ES-I3 (cell line): ENCODE results near the gene MAP2K5.
"Not testable (repeated sequence)": the region's sequence is repeated elsewhere in the genome, so short reads cannot be mapped to it uniquely, and the experiment has no call there.

Source experiments
- H3K36me3 ChIP-seq: 2 replicates; pipeline ENCODE4 v1.6.1; 2013; ENCODE audit warnings: mild to moderate bottlenecking, low read length, control low read depth, moderate library complexity; ENCODE audit not compliant: insufficient read depth
- H3K4me1 ChIP-seq: 2 replicates; pipeline ENCODE4 v1.6.1; 2013; ENCODE audit warnings: mild to moderate bottlenecking, control low read depth, low read length; ENCODE audit not compliant: insufficient read depth
- H3K9ac ChIP-seq: 2 replicates; pipeline ENCODE4 v1.6.1; 2013; ENCODE audit warnings: low read depth, mild to moderate bottlenecking, low read length, moderate library complexity
- H3K9me3 ChIP-seq: 2 replicates; pipeline ENCODE4 v1.6.1; 2013; ENCODE audit warnings: mild to moderate bottlenecking, low read length, moderate library complexity; ENCODE audit not compliant: control insufficient read depth, insufficient read depth

MAP2K5 gene

GRCh38 chr15:67608638-67608959 lies 66.1 kb downstream of the MAP2K5 start:
- Histone ChIP-seq H3K4me1 (no peaks in the 10 kb centered on the region), H3K36me3 (no peaks in the 10 kb centered on the region), H3K9ac (no peak overlapping the region), H3K9me3 (no peaks in the 10 kb centered on the region)

- H3K36me3 ChIP-seq, result no peaks in the 10 kb centered on the region
- H3K9me3 ChIP-seq, result no peaks in the 10 kb centered on the region
- no peak overlapping the region for H3K9ac ChIP-seq
- H3K4me1 ChIP-seq, result no peaks in the 10 kb centered on the region
Measured at GRCh38 chr15:67611370-67612369, 69.2 kb downstream of the MAP2K5 start.

GRCh38 chr15:67613211-67613610 lies 70.7 kb downstream of the MAP2K5 start:
- Histone ChIP-seq H3K4me1 (no peaks in the 10 kb centered on the region), H3K9me3 (no peaks in the 10 kb centered on the region), H3K36me3 (no peaks in the 10 kb centered on the region), H3K9ac (no peak overlapping the region)

DNA sequence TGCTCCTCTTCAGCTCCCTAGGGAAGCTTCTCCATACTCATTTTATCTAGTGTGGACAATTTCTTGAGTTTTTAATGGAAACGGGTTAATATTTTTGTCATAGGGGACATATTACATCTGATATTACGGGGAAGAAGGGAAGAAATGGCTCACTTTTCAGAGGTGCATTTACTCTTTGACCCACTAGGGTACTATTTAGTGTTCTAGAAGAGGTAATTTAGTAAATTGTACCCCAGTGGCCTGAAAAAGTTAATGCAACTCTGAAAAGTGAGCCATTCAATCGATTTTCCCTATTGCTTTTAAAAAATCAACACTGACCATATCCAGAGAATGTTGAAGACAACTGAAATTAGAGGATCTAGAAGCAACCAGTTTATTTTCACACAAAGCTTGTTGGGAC lies 71.2 kb downstream of the MAP2K5 start:
- H3K36me3 ChIP-seq, result no peaks in the 10 kb centered on the region
- no peaks in the 10 kb centered on the region for H3K4me1 ChIP-seq
- no peak overlapping the region for H3K9ac ChIP-seq
- no peaks in the 10 kb centered on the region for H3K9me3 ChIP-seq

DNA sequence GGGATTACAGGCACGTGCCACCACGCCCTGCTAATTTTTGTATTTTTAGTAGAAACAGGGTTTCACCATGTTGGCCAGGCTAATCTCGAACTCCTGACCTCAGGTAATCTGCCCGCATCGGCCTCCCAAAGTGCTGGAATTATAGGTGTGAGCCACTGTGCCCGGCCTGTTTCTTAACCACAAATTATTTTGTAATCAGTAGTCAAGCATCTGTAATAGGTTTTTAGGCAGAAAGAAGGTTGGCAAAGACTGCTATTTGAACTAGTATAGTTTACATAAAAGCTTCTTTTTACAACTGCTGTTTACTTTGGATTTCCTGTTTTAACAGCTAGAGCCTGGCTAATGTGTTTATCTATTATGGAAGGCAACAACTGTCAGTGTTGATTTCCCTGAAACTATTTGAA lies 72.6 kb downstream of the MAP2K5 start:
- H3K9me3 ChIP-seq, result not testable (repeated sequence)

GRCh38 chr15:67618297-67618696 lies 75.8 kb downstream of the MAP2K5 start:
- Histone ChIP-seq H3K9me3 (no peaks in the 10 kb centered on the region), H3K4me1 (no peaks in the 10 kb centered on the region), H3K9ac (no peak overlapping the region), H3K36me3 (no peaks in the 10 kb centered on the region)

More for the DNA sequence above, 72.6 kb downstream of the MAP2K5 start:
- H3K36me3 ChIP-seq, H3K9ac ChIP-seq, H3K4me1 ChIP-seq: not testable (repeated sequence)

GRCh38 chr15:67622110-67622509 lies 79.6 kb downstream of the MAP2K5 start:
- H3K9me3 ChIP-seq, result no peaks in the 10 kb centered on the region
- H3K4me1 ChIP-seq, result no peaks in the 10 kb centered on the region
- no peak overlapping the region for H3K9ac ChIP-seq
- no peaks in the 10 kb centered on the region for H3K36me3 ChIP-seq

DNA sequence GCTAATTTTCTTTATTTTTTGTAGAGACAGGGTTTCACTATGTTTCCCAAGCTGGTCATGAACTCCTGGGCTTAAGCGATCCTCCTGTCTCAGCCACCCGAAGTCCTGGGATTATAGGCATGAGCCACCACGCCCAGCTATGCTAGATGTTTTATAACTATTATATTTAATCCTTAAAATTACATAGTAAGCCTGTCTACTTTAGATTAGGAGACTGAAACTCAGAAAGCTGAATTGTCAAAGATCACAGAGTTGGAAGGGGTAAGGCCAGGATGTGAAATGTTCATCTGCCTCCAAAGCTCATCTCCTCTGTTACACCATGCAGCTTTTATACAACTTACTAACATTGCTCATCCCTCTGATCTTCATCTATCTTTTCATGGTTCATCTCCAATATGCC lies 89.8 kb downstream of the MAP2K5 start:
- no peaks in the 10 kb centered on the region; the same call in 1 of the 2 replicates for H3K36me3 ChIP-seq
- no peaks in the 10 kb centered on the region; the same call in none of the 2 replicates for H3K9me3 ChIP-seq
- no peak overlapping the region for H3K9ac ChIP-seq
- no peaks in the 10 kb centered on the region; the same call in 1 of the 2 replicates for H3K4me1 ChIP-seq

DNA sequence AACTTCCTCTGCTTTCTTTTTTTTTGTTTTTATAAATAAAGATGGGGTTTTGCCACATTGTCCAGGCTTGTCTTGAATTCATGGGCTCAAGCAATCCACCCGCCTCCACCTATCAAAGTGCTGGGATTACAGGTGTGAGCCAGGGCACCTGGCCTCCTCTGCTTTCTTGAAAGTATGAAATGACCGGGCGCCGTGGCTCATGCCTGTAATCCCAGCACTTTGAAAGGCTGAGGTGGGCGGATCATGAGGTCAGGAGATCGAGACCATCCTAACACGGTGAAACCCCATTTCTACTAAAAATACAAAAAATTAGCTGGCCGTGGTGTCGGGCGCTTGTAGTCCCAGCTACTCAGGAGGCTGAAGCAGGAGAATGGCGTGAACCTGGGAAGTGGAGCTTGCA lies 93.4 kb downstream of the MAP2K5 start:
- H3K9ac ChIP-seq, H3K9me3 ChIP-seq, H3K4me1 ChIP-seq, H3K36me3 ChIP-seq: not testable (repeated sequence)

- Histone ChIP-seq H3K9ac (no peak overlapping the region), H3K9me3 (no peaks in the 10 kb centered on the region), H3K36me3 (no peaks in the 10 kb centered on the region), H3K4me1 (no peaks in the 10 kb centered on the region; the same call in 1 of the 2 replicates)
Measured at GRCh38 chr15:67639591-67639990, 97.1 kb downstream of the MAP2K5 start.

DNA sequence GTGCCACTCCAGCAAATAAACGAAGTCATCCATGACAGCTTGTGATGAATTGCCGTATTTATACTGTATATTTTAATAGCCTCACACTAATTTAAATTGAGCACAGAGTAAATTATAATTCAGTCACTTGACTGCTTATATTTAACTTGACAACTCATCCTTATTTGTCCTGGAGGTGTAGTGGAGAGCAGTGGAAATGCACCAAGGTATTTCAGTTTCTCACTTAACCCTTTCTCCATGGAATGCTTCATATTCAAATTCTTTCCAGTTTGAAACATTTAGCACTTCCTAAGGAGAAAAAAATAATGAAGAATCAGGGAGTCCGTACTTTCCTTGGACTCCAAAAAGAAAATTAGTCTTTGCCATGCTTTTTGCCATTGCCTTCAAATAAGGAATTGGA lies 99.0 kb downstream of the MAP2K5 start:
- no peak overlapping the region for H3K9ac ChIP-seq
- no peaks in the 10 kb centered on the region for H3K36me3 ChIP-seq
- H3K4me1 ChIP-seq, result no peaks in the 10 kb centered on the region; the same call in 1 of the 2 replicates
- no peaks in the 10 kb centered on the region for H3K9me3 ChIP-seq

GRCh38 chr15:67646847-67647246 lies 104.3 kb downstream of the MAP2K5 start:
- H3K9me3 ChIP-seq, result no peaks in the 10 kb centered on the region
- no peaks in the 10 kb centered on the region; the same call in 1 of the 2 replicates for H3K4me1 ChIP-seq
- H3K36me3 ChIP-seq, result no peaks in the 10 kb centered on the region
- no peak overlapping the region for H3K9ac ChIP-seq

DNA sequence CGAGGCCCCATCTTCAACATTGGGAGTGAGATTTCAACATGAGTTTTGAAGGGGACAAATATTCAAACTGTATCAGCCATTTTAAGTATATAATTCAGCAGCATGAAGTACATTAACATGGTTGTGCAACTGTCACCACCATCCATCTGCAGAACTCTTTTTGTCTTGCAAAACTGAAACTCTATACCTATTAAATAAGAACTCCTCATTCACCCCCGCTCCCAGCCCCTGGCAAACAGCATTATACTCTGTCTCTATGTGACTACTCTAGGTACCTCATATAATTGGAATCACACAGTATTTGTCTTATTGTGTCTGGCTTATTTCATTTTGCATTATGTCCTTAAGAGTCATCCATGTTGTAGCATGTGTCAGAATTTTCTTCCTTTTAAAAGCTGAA lies 110.1 kb downstream of the MAP2K5 start:
- H3K9me3 ChIP-seq, result 0 out of 2 replicates have a peak, but pooled peaks cover 3% of the 10 kb centered on the region
- no peak overlapping the region for H3K9ac ChIP-seq
- no peaks in the 10 kb centered on the region for H3K4me1 ChIP-seq
- no peaks in the 10 kb centered on the region for H3K36me3 ChIP-seq

DNA sequence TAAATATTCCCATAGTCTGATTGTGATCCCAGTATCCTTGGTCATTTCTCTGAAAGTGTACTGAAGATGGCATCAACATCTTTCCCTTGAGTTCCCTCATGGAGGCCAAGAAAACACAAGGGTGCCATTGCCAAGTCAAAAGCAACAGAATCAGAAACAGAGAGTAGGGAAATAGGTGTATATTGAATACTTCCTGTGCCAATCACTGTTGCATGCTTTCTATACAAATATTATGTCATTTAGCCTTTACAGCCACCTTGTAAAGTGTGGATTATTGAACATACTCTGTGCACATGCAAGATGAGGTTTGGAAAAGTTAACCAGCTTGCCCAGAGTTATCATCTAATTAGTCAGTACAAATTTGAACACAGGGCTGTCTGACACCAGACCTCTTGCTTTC lies 117.9 kb downstream of the MAP2K5 start:
- Histone ChIP-seq H3K9ac (no peak overlapping the region), H3K4me1 (no peaks in the 10 kb centered on the region), H3K9me3 (no peaks in the 10 kb centered on the region), H3K36me3 (no peaks in the 10 kb centered on the region)

DNA sequence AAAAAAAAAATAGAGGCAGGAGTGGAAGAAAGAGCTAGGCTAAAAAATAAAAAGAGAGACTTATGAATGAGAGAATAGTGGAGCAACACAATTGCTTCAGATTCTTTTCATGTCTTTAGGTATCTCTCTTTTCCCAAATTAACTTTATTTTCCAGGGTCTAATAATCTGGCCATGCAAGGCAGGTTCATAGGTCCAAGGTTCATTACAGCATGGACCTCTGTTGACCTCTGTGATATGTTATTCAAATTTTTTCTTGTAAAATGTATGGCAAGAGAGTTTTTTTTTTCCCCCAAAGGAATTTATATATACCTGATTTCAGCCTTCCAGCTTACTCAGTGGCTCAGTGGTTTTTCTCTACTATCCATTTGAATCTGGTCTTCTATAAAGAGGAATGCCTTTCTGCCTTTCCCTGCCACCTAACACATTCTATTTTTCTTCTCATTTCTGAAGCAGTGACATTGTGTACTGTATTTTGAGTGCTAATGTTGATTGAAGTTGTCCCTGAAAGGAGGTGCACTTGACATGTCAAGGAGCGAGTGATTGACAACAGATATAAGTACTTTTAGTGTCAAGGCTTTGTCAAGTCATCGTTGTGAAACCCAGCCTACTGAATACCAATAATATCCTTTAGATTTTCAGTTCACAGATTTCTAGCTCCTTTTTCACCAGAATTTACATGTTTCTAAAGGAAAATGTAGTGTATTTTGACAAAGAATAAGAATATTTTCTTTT lies 118.5 kb downstream of the MAP2K5 start:
- H3K9ac ChIP-seq, result no peak overlapping the region
- H3K9me3 ChIP-seq, result no peaks in the 10 kb centered on the region
- H3K4me1 ChIP-seq, result no peaks in the 10 kb centered on the region
- no peaks in the 10 kb centered on the region for H3K36me3 ChIP-seq
